ENCODE results near the gene PPY. TPM values are rescaled to one million over a fixed set of nuclear protein-coding genes. Genes with fewer than 3 reads are reported as not detected.

The PPY gene
- total RNA-seq, 4 donors from 2014 or later: not detected

DNA sequence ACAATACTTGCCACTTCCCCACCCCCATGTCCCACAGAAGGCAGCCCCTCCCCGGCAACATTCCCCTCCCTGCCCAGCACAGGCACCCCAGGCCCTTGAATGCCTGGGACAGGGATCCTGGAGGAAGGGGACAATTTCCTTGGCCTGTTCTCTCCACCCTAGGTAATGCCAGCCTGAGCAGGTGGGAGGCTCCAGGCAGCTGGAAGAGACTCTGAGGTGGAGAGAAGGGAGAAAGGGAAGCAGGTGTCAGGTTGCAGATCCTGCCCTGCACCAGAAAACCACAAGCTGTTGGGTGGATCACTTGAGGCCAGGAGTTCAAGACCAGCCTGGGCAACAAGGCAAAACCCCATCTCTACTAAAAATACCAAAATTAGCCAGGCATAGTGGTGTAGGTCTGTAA is 43.8 kb downstream of the PPY start:
- TF ChIP-seq, protein P1, sequence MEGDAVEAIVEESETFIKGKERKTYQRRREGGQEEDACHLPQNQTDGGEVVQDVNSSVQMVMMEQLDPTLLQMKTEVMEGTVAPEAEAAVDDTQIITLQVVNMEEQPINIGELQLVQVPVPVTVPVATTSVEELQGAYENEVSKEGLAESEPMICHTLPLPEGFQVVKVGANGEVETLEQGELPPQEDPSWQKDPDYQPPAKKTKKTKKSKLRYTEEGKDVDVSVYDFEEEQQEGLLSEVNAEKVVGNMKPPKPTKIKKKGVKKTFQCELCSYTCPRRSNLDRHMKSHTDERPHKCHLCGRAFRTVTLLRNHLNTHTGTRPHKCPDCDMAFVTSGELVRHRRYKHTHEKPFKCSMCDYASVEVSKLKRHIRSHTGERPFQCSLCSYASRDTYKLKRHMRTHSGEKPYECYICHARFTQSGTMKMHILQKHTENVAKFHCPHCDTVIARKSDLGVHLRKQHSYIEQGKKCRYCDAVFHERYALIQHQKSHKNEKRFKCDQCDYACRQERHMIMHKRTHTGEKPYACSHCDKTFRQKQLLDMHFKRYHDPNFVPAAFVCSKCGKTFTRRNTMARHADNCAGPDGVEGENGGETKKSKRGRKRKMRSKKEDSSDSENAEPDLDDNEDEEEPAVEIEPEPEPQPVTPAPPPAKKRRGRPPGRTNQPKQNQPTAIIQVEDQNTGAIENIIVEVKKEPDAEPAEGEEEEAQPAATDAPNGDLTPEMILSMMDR (IDR thresholded peaks at IDR 0.05; ENCODE audit: low read depth): no peak

DNA sequence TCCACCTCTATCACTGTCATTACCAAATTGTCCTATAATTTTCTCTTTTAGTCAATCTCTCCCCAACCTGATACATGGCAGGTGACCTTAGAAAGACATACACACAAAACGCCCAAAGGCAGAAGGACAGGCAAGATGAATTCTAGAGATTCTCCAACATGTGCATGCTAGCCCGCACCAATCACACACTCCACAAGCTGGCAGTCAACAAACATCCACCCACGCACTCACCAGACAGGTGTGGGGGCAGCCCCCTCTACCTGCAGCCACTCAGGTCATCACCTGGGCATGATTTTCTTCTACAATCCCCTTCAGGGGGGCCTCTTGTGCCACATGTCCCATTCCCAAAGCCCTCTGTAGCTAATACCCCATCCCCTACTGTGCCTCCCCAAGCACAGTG is 44.4 kb downstream of the PPY start:
- TF ChIP-seq, protein P1 (IDR thresholded peaks at IDR 0.05; ENCODE audit: low read depth): no peak

DNA sequence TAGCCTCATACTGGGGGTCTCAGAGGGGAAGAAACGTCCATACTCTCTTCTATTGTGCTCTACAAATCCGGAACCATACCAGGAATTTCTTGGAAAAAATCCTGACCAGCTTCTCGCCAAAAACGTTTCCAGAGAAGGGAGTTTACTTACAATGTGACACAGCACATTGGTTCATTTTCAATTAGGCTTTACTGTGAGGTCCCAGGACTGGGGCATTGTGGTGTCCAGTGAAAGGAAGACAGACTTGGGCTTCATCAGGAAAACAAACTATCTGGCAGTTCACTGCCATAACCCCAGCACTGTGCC is 49.7 kb downstream of the PPY start:
- TF ChIP-seq, protein P1 (IDR thresholded peaks at IDR 0.05; ENCODE audit: low read depth): no peak

- TF ChIP-seq, protein P1 (IDR thresholded peaks at IDR 0.05; ENCODE audit: low read depth): no peak
Measured at GRCh38 chr17:43891851-43892646, 50.2 kb downstream of the PPY start.

Other genes with a start within 250 kb of the PPY start
- not detected for gene SOST, start 183.7 kb downstream of the PPY start, total RNA-seq
- 10 to 100 TPM; 55.4 to 86.4 (median 60.2) TPM for gene DUSP3, start 163.5 kb downstream of the PPY start, total RNA-seq
- under 1 TPM in 2 of 4 donors, not detected in 2; 0.19 to 0.22 TPM for gene CFAP97D1, start 162.0 kb downstream of the PPY start, total RNA-seq
- 100 to 1,000 TPM in 1 of 4 donors, 10 to 100 TPM in 2, 1 to 10 TPM in 1; 9.0 to 122 (median 25.2) TPM for gene MPP3, start 109.3 kb downstream of the PPY start, total RNA-seq
- gene CD300LG, start 95.3 kb downstream of the PPY start, total RNA-seq: 100 to 1,000 TPM in 1 of 4 donors, 10 to 100 TPM in 3; 29.5 to 234 (median 50.5) TPM
- gene MPP2, start 34.9 kb downstream of the PPY start, total RNA-seq: 1 to 10 TPM in 3 of 4 donors, under 1 TPM in 1; 0.65 to 4.2 (median 2.2) TPM
- not detected for gene PYY, start 11.5 kb upstream of the PPY start, total RNA-seq
- gene NAGS, start 62.1 kb upstream of the PPY start, total RNA-seq: 1 to 10 TPM in 2 of 4 donors, under 1 TPM in 1, not detected in 1; 0.94 to 1.5 (median 1.3) TPM
- 10 to 100 TPM; 13.5 to 28.4 (median 21.9) TPM for gene TMEM101, start 72.5 kb upstream of the PPY start, total RNA-seq
- 10 to 100 TPM; 26.2 to 57.2 (median 29.1) TPM for gene LSM12, start 124.2 kb upstream of the PPY start, total RNA-seq
- gene G6PC3, start 128.3 kb upstream of the PPY start, total RNA-seq: 10 to 100 TPM; 30.6 to 39.9 (median 35.7) TPM
- gene HDAC5, start 181.2 kb upstream of the PPY start, total RNA-seq: 10 to 100 TPM; 23.3 to 91.7 (median 42.4) TPM
- gene HROB, start 199.5 kb upstream of the PPY start, total RNA-seq: 1 to 10 TPM in 3 of 4 donors, under 1 TPM in 1; 0.82 to 3.6 (median 1.8) TPM
- not detected for gene ASB16, start 228.2 kb upstream of the PPY start, total RNA-seq
- 10 to 100 TPM; 26.6 to 36.0 (median 33.2) TPM for gene TMUB2, start 244.5 kb upstream of the PPY start, total RNA-seq